Measurements from ENCODE around the gene ITGAV. TPM values are rescaled to one million over a fixed set of nuclear protein-coding genes. Genes with fewer than 3 reads are reported as not detected.

The ITGAV gene
- total and polyA plus RNA-seq, 2 donors (not counting 3 experiments of a cell fraction or from before 2014, with no cell fraction given) = 61.8 to 131 TPM

DNA sequence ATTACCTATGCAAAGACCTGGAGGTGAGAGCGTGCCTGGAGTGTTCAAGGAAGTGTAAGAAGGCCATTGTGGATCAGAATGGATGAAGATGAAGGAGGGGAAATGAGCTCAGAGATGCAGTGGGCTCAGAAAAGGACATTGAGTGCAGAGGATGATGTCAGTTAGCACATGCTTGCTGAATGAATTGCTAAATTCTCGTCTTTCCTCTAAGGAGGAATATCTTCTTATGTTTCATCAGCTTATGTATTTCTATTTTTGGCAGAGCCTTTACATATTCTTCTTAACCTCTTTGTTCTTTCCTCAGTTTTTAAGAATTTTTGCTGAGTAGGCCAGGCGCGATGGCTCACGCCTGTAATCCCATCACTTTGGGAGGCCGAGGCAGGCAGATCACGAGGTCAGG, 134.9 kb downstream of the ITGAV start:
- no peak for FAIRE-seq
- H3K36me3 ChIP-seq (ENCODE audit: control insufficient read depth in 2 of 2, extremely low read depth in 1 of 2, insufficient read depth in 2 of 2, low read length in 2 of 2) = no peaks in the 10 kb centered on the region
- CTCF ChIA-PET = no interaction called here
- no peak overlapping the region for H3K4me3 ChIP-seq (replicated peaks in 1 of 3; ENCODE audit: insufficient read depth in 1 of 3, low read depth in 1 of 3, low read length in 3 of 3)
- dilution Hi-C loops (cut with MboI; ENCODE audit: extremely low pct_ligation_motif_present, low sequenced_read_pairs) = no loop called here
- no peaks in the 10 kb centered on the region for H3K4me1 ChIP-seq (ENCODE audit: control insufficient read depth, extremely low read depth, insufficient read depth, low read length)
- no peak overlapping the region for H3K4me2 ChIP-seq (ENCODE audit: insufficient read depth, low read length)
- no peak overlapping the region for H3K27ac ChIP-seq (ENCODE audit: insufficient read depth, low read depth, low read length)
- BruUV-seq (replicated peaks) = no TSS peak
- intact Hi-C loops (cut with micrococcal nuclease) = no loop called here
- no peaks in the 10 kb centered on the region for H3K9me3 ChIP-seq (replicated peaks; ENCODE audit: control insufficient read depth, insufficient read depth, low read length)
- TF ChIP-seq GATA2 (IDR thresholded peaks at IDR 0.05; ENCODE audit: insufficient read depth, insufficient read length, low read depth, low read length) = no peak
- TF ChIP-seq EZH2 (IDR thresholded peaks at IDR 0.05; ENCODE audit: borderline replicate concordance, low read depth, low read length, severe bottlenecking) = no peak
- TF ChIP-seq FOS (IDR thresholded peaks at IDR 0.05; ENCODE audit: borderline replicate concordance, insufficient read depth, low read length) = no peak
- TF ChIP-seq, protein P1, sequence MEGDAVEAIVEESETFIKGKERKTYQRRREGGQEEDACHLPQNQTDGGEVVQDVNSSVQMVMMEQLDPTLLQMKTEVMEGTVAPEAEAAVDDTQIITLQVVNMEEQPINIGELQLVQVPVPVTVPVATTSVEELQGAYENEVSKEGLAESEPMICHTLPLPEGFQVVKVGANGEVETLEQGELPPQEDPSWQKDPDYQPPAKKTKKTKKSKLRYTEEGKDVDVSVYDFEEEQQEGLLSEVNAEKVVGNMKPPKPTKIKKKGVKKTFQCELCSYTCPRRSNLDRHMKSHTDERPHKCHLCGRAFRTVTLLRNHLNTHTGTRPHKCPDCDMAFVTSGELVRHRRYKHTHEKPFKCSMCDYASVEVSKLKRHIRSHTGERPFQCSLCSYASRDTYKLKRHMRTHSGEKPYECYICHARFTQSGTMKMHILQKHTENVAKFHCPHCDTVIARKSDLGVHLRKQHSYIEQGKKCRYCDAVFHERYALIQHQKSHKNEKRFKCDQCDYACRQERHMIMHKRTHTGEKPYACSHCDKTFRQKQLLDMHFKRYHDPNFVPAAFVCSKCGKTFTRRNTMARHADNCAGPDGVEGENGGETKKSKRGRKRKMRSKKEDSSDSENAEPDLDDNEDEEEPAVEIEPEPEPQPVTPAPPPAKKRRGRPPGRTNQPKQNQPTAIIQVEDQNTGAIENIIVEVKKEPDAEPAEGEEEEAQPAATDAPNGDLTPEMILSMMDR (IDR thresholded peaks at IDR 0.05; ENCODE audit: extremely low read depth in 1 of 2, insufficient read depth in 1 of 2, low read depth in 1 of 2, low read length in 2 of 2) = no peak
- TF ChIP-seq POLR2AphosphoS5 (IDR thresholded peaks at IDR 0.05; ENCODE audit: insufficient read depth, low read depth, low read length) = no peak
- TF ChIP-seq JUN (IDR thresholded peaks at IDR 0.05; ENCODE audit: borderline replicate concordance, insufficient read depth, insufficient read length, low read depth) = no peak
- no peak for TF ChIP-seq MYC (IDR thresholded peaks at IDR 0.05; ENCODE audit: low read depth, low read length)
- TF ChIP-seq POLR2A (IDR thresholded peaks at IDR 0.05; ENCODE audit: low read depth, low read length) = no peak
- TF ChIP-seq, protein P2, sequence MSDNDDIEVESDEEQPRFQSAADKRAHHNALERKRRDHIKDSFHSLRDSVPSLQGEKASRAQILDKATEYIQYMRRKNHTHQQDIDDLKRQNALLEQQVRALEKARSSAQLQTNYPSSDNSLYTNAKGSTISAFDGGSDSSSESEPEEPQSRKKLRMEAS (IDR thresholded peaks at IDR 0.05; ENCODE audit: insufficient read depth, insufficient read length) = no peak
- no peaks in the 10 kb centered on the region for H4K20me1 ChIP-seq (replicated peaks; ENCODE audit: control insufficient read depth, extremely low read depth, insufficient read depth, low read length)
- H3K27me3 ChIP-seq (ENCODE audit: control insufficient read depth in 2 of 2, insufficient read depth in 2 of 2, low read length in 2 of 2) = no peaks in the 10 kb centered on the region
- POLR2A ChIA-PET = no interaction called here
- H3K79me2 ChIP-seq (ENCODE audit: control insufficient read depth, insufficient read depth, low read length) = no peaks in the 10 kb centered on the region
- H3K9me1 ChIP-seq (replicated peaks; ENCODE audit: control insufficient read depth, extremely low read depth, insufficient read depth, low read length) = no peaks in the 10 kb centered on the region
- no peak for DNase-seq (ENCODE audit: low read depth, low spot score)
- H3K9ac ChIP-seq (replicated peaks; ENCODE audit: extremely low read depth, insufficient read depth, low read length) = no peak overlapping the region
- H2AFZ ChIP-seq (ENCODE audit: low read depth, low read length) = no peak overlapping the region
